Activated CD8-positive, alpha-beta T cell treated with anti-CD3 and anti-CD28 coated beads for 36 hours (primary cell): ENCODE measurements around the gene TCOF1. TPM values are rescaled to one million over a fixed set of nuclear protein-coding genes. Genes with fewer than 3 reads are reported as not detected.
A peak's percentile ranks its signal among the peaks of the same experiment; 100 is the strongest.

Source experiments
- ATAC-seq: fragments of 200-7000 bp; cut with Tn5 transposase; one replicate; pipeline ENCODE4 v1.10.0; 2021; ENCODE audit warnings: mild to moderate bottlenecking, moderate library complexity
- CTCF ChIA-PET: fragments of 350-600 bp; sonication (Branson Sonifier 250); formaldehyde crosslinking; loops from one replicate; lab custom pipeline; 2021; ENCODE audit warnings: antibody characterized with exemption; lab: Charles Lee
- POLR2A ChIA-PET: fragments of 350-600 bp; sonication (Branson Sonifier 250); formaldehyde crosslinking; loops from one replicate; lab custom pipeline; 2021; ENCODE audit warnings: antibody characterized with exemption; lab: Charles Lee
- DNase-seq: peaks from one replicate; pipeline ENCODE4 v3.0.0-alpha.2; 2020
- H3K27ac Mint-ChIP-seq: one replicate; pipeline ENCODE4 v1.8.0; 2021; ENCODE audit warnings: mild to moderate bottlenecking, mixed read lengths
- H3K27me3 Mint-ChIP-seq: one replicate; pipeline ENCODE4 v1.8.0; 2021; ENCODE audit warnings: mixed read lengths
- H3K36me3 Mint-ChIP-seq: one replicate; pipeline ENCODE4 v1.8.0; 2021; ENCODE audit warnings: low read depth, mixed read lengths
- H3K4me1 Mint-ChIP-seq: one replicate; pipeline ENCODE4 v1.8.0; 2021; ENCODE audit warnings: low read depth, mixed read lengths
- H3K4me3 Mint-ChIP-seq: one replicate; pipeline ENCODE4 v1.8.0; 2021; ENCODE audit warnings: mild to moderate bottlenecking, moderate library complexity, mixed read lengths
- H3K9me3 Mint-ChIP-seq: one replicate; pipeline ENCODE4 v1.8.0; 2021; ENCODE audit warnings: mixed read lengths
- CTCF ChIP-seq: fragments of 200-600 bp; IDR thresholded peaks from one replicate; pipeline ENCODE4 v1.8.0; 2022; ENCODE audit warnings: antibody characterized with exemption, mild to moderate bottlenecking
- intact Hi-C: fragments of 100-400 bp; cut with micrococcal nuclease; formaldehyde crosslinking; loops from one replicate; pipeline ENCODE4 v1.10.0; 2022
- total RNA-seq, 2 experiments: library from RNA; stranded (reverse); gene quantifications; one replicate each; pipeline ENCODE4 v1.2.3, GENCODE V29; 2021

The TCOF1 gene
- total RNA-seq, 2 experiments from 2014 or later = 114 to 117 TPM

- peaks cover 34% of the 10 kb centered on the region for H3K4me1 Mint-ChIP-seq
Observed at GRCh38 chr5:150408231-150408943, 50.9 kb downstream of the TCOF1 start.

GRCh38 chr5:150409638-150410523, 52.4 kb downstream of the TCOF1 start:
- Mint-ChIP-seq H3K27ac (peak overlapping the region; percentile 99), H3K4me3 (peak overlapping the region; percentile 97), H3K9me3 (no peaks in the 10 kb centered on the region), H3K4me1 (peaks cover 39% of the 10 kb centered on the region), H3K36me3 (peaks cover 26% of the 10 kb centered on the region), H3K27me3 (no peaks in the 10 kb centered on the region)
- DNase-seq = peak; percentile 55
- TF ChIP-seq CTCF = no peak
- no peak for ATAC-seq
- intact Hi-C loops = no loop called here
- ChIA-PET POLR2A (interaction anchor here (0.9 to 5.2 kb wide), 8 partner anchors 9 to 42 kb away, joined by 3 to 57 read pairs (median 4); partner anchors contain the start of gene RPS14), CTCF (interaction anchor here (0.8 to 4.3 kb wide), 9 partner anchors 11 to 291 kb away, joined by 3 to 40 read pairs (median 3); partner anchors contain the start of gene RBM22)

More at GRCh38 chr5:150408231-150408943, 50.9 kb downstream of the TCOF1 start:
- CTCF ChIA-PET = interaction anchor here (1.6 kb wide), 1 partner anchor 42 kb away, joined by 3 read pairs; no protein-coding TSS in a partner anchor
- peak overlapping the region; percentile 46 for H3K27ac Mint-ChIP-seq
- no peaks in the 10 kb centered on the region for H3K27me3 Mint-ChIP-seq
- intact Hi-C loops = no loop called here
- ATAC-seq (no peak), DNase-seq (no peak)
- no peak for TF ChIP-seq CTCF
- no peaks in the 10 kb centered on the region for H3K9me3 Mint-ChIP-seq
- POLR2A ChIA-PET = interaction anchor here (1.4 kb wide), 1 partner anchor 8 kb away, joined by 3 read pairs; no protein-coding TSS in a partner anchor
- H3K36me3 Mint-ChIP-seq = peaks cover 29% of the 10 kb centered on the region
- H3K4me3 Mint-ChIP-seq = no peak overlapping the region

GRCh38 chr5:150410524-150411244, 53.2 kb downstream of the TCOF1 start:
- POLR2A ChIA-PET = interaction anchor here (0.9 to 5.2 kb wide), 11 partner anchors 10 to 43 kb away, joined by 3 to 57 read pairs (median 5); partner anchors contain the start of gene RPS14
- CTCF ChIA-PET = interaction anchor here (0.8 to 4.3 kb wide), 8 partner anchors 12 to 290 kb away, joined by 3 to 40 read pairs (median 3); partner anchors contain the start of gene RBM22
- intact Hi-C loops = no loop called here
- DNase-seq = peak; percentile 64
- Mint-ChIP-seq H3K4me3 (peak overlapping the region; percentile 97), H3K27me3 (no peaks in the 10 kb centered on the region), H3K27ac (peak overlapping the region; percentile 99), H3K9me3 (no peaks in the 10 kb centered on the region), H3K4me1 (peaks cover 39% of the 10 kb centered on the region), H3K36me3 (peaks cover 24% of the 10 kb centered on the region)
- TF ChIP-seq CTCF = no peak
- peak; percentile 11 for ATAC-seq

GRCh38 chr5:150411245-150411979, 53.9 kb downstream of the TCOF1 start:
- DNase-seq (peak; percentile 91), ATAC-seq (peak; percentile 23)
- Mint-ChIP-seq H3K4me1 (peaks cover 39% of the 10 kb centered on the region), H3K36me3 (peaks cover 20% of the 10 kb centered on the region), H3K9me3 (no peaks in the 10 kb centered on the region), H3K27me3 (no peaks in the 10 kb centered on the region), H3K27ac (peak overlapping the region; percentile 99), H3K4me3 (peak overlapping the region; percentile 97)
- intact Hi-C loops = no loop called here
- CTCF ChIA-PET = interaction anchor here (1.1 to 4.3 kb wide), 5 partner anchors 12 to 46 kb away, joined by 3 to 40 read pairs (median 5); no protein-coding TSS in a partner anchor
- POLR2A ChIA-PET = interaction anchor here (0.9 to 5.2 kb wide), 12 partner anchors 11 to 48 kb away, joined by 3 to 57 read pairs (median 5); no protein-coding TSS in a partner anchor
- TF ChIP-seq CTCF = no peak
